Activated naive CD8-positive, alpha-beta T cell treated with anti-CD3 and anti-CD28 coated beads, Interleukin-2, amount 10 ng/mL, durations not matched to agents 7 days and 5 days (primary cell): Measurements from ENCODE around the gene RALGAPA1. TPM values are rescaled to one million over a fixed set of nuclear protein-coding genes. Genes with fewer than 3 reads are reported as not detected.
A peak's percentile ranks its signal among the peaks of the same experiment; 100 is the strongest.

ENCODE experiments used
- ATAC-seq: fragments of 150-1000 bp; cut with Tn5 transposase; one replicate; pipeline ENCODE4 v1.10.0; 2021; ENCODE audit warnings: low read depth, moderate library complexity
- POLR2A ChIA-PET: fragments of 350-600 bp; sonication (Branson Sonifier 250); formaldehyde crosslinking; loops from one replicate; lab custom pipeline; 2021; ENCODE audit warnings: antibody characterized with exemption; lab: Charles Lee
- DNase-seq: peaks from one replicate; pipeline ENCODE4 v3.0.0; 2021
- H3K27ac Mint-ChIP-seq: one replicate; pipeline ENCODE4 v1.8.0; 2022; ENCODE audit warnings: mild to moderate bottlenecking, mixed read lengths
- H3K27me3 Mint-ChIP-seq: one replicate; pipeline ENCODE4 v1.8.0; 2022; ENCODE audit warnings: mild to moderate bottlenecking, moderate library complexity, mixed read lengths
- H3K36me3 Mint-ChIP-seq: one replicate; pipeline ENCODE4 v1.8.0; 2021; ENCODE audit warnings: mild to moderate bottlenecking, mixed read lengths
- H3K4me1 Mint-ChIP-seq: one replicate; pipeline ENCODE4 v1.8.0; 2021; ENCODE audit warnings: mixed read lengths
- H3K4me3 Mint-ChIP-seq: one replicate; pipeline ENCODE4 v1.8.0; 2022; ENCODE audit warnings: mild to moderate bottlenecking, moderate library complexity, mixed read lengths
- H3K9me3 Mint-ChIP-seq: one replicate; pipeline ENCODE4 v1.8.0; 2021; ENCODE audit warnings: mixed read lengths
- total RNA-seq, 2 experiments: library from RNA; stranded (reverse); gene quantifications; one replicate each; pipeline ENCODE4 v1.2.3, GENCODE V29; 2021

RALGAPA1 gene
- total RNA-seq, 2 experiments from 2014 or later, result 49.7 to 50.1 TPM

DNA sequence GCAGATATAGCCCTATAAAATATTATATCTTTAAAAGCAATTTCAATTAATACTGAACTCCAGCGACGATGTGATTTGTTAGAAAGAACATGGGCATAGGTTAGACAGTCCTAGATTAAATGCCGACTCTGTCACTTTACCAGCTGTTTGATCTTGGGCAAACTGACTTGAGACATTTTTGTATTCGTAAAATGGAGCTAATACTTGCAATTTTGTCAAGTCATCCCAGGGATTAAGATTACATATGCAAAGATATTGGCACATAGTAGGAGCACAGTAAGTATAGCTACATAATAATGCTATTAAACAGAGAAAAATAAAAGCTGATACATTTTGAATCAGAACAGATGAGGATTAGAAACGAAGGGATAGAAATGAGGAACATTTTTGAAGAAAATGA lies 266.1 kb downstream of the RALGAPA1 start:
- no peaks in the 10 kb centered on the region for H3K36me3 Mint-ChIP-seq
- ATAC-seq (no peak), DNase-seq (no peak)
- H3K4me3 Mint-ChIP-seq, result no peak overlapping the region
- no peaks in the 10 kb centered on the region for H3K9me3 Mint-ChIP-seq
- POLR2A ChIA-PET, result no interaction called here
- peaks cover 3% of the 10 kb centered on the region for H3K4me1 Mint-ChIP-seq
- no peaks in the 10 kb centered on the region for H3K27me3 Mint-ChIP-seq
- no peak overlapping the region for H3K27ac Mint-ChIP-seq

DNA sequence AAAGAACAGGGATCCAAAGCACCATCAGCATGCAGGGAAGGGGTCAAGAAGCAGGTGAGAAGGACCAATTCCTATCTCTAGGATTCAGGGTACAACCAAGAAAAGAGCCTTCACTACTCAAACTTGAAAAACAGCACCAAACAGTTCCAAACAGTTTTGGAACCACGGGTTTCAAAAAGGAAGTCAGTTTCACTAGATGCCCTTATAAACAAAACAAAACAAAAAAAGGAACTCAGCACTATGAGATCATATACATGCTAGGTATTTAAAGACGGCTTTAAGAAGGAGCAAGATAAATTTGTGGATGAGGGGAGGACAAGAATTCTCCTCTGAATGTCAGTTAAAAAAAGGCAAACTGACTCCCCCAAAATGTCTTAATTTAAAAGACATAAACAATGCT lies 269.1 kb downstream of the RALGAPA1 start:
- Mint-ChIP-seq H3K4me3 (no peak overlapping the region), H3K27me3 (peaks cover 15% of the 10 kb centered on the region), H3K27ac (no peak overlapping the region), H3K36me3 (no peaks in the 10 kb centered on the region), H3K9me3 (no peaks in the 10 kb centered on the region), H3K4me1 (peaks cover 3% of the 10 kb centered on the region)
- no peak for DNase-seq
- POLR2A ChIA-PET, result no interaction called here
- ATAC-seq, result no peak

- ATAC-seq (no peak), DNase-seq (no peak)
- Mint-ChIP-seq H3K27ac (no peak overlapping the region), H3K9me3 (no peaks in the 10 kb centered on the region), H3K36me3 (no peaks in the 10 kb centered on the region), H3K4me1 (peaks cover 9% of the 10 kb centered on the region), H3K27me3 (peaks cover 42% of the 10 kb centered on the region), H3K4me3 (no peak overlapping the region)
- POLR2A ChIA-PET, result no interaction called here
These were observed 273.5 kb downstream of the RALGAPA1 start for GRCh38 chr14:35535483-35536112.

DNA sequence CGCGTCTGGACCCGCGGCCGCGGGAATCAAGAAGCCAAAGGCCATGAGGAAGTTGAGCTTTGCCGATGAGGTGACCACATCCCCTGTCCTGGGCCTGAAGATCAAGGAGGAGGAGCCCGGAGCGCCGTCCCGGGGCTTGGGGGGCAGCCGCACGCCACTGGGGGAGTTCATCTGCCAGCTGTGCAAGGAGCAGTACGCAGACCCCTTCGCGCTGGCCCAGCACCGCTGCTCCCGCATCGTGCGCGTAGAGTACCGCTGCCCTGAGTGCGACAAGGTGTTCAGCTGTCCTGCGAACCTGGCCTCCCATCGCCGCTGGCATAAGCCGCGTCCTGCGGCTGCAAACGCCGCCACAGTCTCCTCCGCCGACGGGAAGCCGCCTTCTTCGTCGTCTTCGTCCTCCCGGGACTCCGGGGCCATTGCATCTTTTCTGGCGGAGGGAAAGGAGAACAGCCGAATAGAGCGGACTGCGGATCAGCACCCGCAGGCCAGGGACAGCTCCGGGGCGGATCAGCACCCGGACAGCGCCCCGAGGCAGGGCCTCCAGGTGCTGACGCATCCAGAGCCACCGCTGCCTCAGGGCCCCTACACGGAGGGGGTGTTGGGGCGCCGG lies 274.1 kb downstream of the RALGAPA1 start:
- H3K9me3 Mint-ChIP-seq, result no peaks in the 10 kb centered on the region
- H3K36me3 Mint-ChIP-seq, result no peaks in the 10 kb centered on the region
- H3K4me1 Mint-ChIP-seq, result peaks cover 9% of the 10 kb centered on the region
- POLR2A ChIA-PET, result no interaction called here
- H3K27me3 Mint-ChIP-seq, result peaks cover 49% of the 10 kb centered on the region
- no peak overlapping the region for H3K27ac Mint-ChIP-seq
- DNase-seq (peak; percentile 87), ATAC-seq (peak; percentile 76)
- H3K4me3 Mint-ChIP-seq, result peak overlapping the region; percentile 71

- no peaks in the 10 kb centered on the region for H3K36me3 Mint-ChIP-seq
- no peaks in the 10 kb centered on the region for H3K9me3 Mint-ChIP-seq
- H3K4me3 Mint-ChIP-seq, result peak overlapping the region; percentile 75
- no peak overlapping the region for H3K27ac Mint-ChIP-seq
- H3K27me3 Mint-ChIP-seq, result peaks cover 53% of the 10 kb centered on the region
- peak; percentile 8 for ATAC-seq
- peaks cover 6% of the 10 kb centered on the region for H3K4me1 Mint-ChIP-seq
- POLR2A ChIA-PET, result no interaction called here
- peak; percentile 45 for DNase-seq
These were observed 274.8 kb downstream of the RALGAPA1 start for GRCh38 chr14:35534208-35534872.

DNA sequence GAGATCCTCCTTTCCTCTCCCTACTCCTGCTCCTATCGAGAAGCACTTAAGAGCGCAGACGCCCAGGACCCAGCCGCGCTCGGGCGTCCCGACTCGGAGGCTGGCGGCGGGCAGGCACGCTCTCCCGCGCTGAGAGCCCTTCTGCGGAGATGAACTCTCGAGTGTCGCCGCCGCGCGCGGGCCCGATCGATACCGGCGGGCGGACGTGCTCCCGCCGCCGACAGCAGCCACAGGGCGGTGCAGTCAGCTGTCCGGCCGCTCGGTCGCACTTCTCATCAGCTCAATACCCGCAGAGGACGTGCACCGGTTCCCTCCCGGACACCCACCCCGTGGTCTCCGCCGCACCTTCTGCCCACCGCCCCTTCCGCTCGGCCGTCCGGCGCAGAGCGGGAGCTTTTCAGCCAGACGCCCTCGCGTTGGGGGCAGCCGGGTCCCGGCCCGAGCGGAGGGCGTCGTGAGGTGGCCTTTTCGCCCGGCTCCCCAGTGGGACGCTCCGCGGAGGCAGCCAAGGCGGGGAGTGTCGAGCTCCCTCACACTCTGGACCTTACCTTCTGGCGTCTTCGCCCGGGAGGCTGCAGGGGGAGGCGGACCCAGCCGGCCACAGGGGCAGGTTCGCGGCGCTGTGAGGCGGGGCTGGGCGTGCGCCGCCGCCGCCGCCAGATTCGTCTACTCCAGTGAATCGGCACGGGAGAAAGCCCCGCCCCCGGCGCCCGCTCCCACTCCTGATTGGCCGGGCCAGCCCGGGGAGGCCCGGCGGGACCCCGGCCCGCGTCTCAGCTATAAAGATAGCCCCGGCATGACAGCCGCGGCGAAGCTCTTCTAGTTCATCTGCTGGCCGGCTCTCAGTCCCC lies 275.5 kb downstream of the RALGAPA1 start, which contains the start of gene INSM2:
Gene INSM2, plus strand, starts transcription at position 808 of the 851 bp plus-strand sequence. CDS start 89 bp downstream, outside the sequence.
- H3K4me1 Mint-ChIP-seq, result peaks cover 6% of the 10 kb centered on the region
- peak within 1 kb of the TSS; percentile 75 for H3K4me3 Mint-ChIP-seq
- no peaks in the 10 kb centered on the region for H3K36me3 Mint-ChIP-seq
- no peaks in the 10 kb centered on the region for H3K9me3 Mint-ChIP-seq
- POLR2A ChIA-PET, result no interaction called here
- peaks cover 59% of the 10 kb centered on the region for H3K27me3 Mint-ChIP-seq
- DNase-seq, result peak; percentile 67
- H3K27ac Mint-ChIP-seq, result no peak within 1 kb of the TSS
- ATAC-seq, result peak; percentile 53

- DNase-seq, result no peak
These were observed 276.2 kb downstream of the RALGAPA1 start for GRCh38 chr14:35532783-35533356.

DNA sequence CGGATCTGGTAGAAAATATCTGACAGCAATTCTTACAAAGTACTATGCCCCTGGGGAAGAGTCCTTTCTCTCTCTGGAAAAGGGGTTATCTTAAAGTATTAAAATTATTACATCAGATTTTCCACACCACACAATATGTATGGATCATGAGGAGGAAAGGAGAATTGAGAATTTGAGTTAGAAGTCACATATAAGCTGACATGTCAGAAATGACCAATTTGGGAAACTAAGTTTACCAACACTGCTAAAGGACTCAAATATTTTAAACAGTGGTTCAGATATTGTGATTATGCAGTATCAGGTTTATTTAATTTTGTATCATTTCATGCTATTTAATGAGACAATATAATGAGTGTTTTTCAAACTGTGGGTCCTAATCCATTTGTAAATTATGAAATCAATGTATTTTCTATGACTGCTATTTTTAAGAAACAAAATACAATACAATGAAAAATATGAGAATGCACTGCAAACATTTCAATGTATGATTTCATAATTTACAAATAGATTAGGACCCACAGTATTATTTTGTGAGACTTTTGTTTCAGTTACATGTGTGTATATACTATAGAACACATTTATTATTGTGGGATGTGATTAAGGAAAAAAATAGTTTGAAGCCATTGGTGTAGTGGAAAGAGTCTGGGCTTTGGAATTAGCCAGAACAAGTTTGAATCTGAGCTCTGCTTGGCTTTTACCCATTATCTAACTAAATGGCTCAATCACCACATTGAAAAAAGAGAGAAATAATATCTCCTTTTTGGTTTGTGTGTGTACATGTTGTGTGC lies 276.9 kb downstream of the RALGAPA1 start:
- Mint-ChIP-seq H3K27me3 (peaks cover 70% of the 10 kb centered on the region), H3K4me3 (no peak overlapping the region), H3K9me3 (no peaks in the 10 kb centered on the region), H3K36me3 (no peaks in the 10 kb centered on the region), H3K4me1 (peaks cover 6% of the 10 kb centered on the region), H3K27ac (no peak overlapping the region)
- ATAC-seq (no peak), DNase-seq (no peak)
- POLR2A ChIA-PET, result no interaction called here

More at GRCh38 chr14:35532783-35533356, 276.2 kb downstream of the RALGAPA1 start:
- no peak for ATAC-seq
- peaks cover 66% of the 10 kb centered on the region for H3K27me3 Mint-ChIP-seq
- POLR2A ChIA-PET, result no interaction called here
- peak overlapping the region; percentile 75 for H3K4me3 Mint-ChIP-seq
- H3K4me1 Mint-ChIP-seq, result peaks cover 6% of the 10 kb centered on the region
- H3K9me3 Mint-ChIP-seq, result no peaks in the 10 kb centered on the region
- no peaks in the 10 kb centered on the region for H3K36me3 Mint-ChIP-seq
- no peak overlapping the region for H3K27ac Mint-ChIP-seq

- Mint-ChIP-seq H3K27ac (no peak overlapping the region), H3K36me3 (no peaks in the 10 kb centered on the region), H3K4me3 (no peak overlapping the region), H3K4me1 (no peaks in the 10 kb centered on the region), H3K9me3 (no peaks in the 10 kb centered on the region), H3K27me3 (peaks cover 52% of the 10 kb centered on the region)
- ATAC-seq (no peak), DNase-seq (no peak)
- POLR2A ChIA-PET, result no interaction called here
These were observed 282.1 kb downstream of the RALGAPA1 start for GRCh38 chr14:35526962-35527361.

DNA sequence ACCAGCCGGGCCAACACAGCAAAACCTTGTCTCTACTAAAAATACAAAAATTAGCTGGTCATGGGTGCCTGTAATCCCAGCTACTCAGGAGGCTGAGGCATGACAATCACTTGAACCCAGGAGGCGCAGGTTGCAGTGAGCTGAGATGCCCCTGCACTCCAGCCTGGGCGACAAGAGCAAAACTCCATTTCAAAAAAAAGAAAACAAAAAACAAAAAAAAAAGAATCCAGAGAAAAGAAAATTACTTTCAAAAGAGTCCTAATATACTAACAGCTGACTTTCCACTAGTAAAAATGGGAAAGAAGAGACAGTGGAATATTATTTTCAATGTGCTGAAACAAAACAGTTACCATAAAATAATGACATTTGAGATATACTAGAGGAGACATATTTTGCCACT lies 283.4 kb downstream of the RALGAPA1 start:
- POLR2A ChIA-PET, result no interaction called here
- Mint-ChIP-seq H3K27me3 (peaks cover 43% of the 10 kb centered on the region), H3K4me1 (no peaks in the 10 kb centered on the region), H3K36me3 (no peaks in the 10 kb centered on the region), H3K27ac (no peak overlapping the region), H3K4me3 (no peak overlapping the region), H3K9me3 (no peaks in the 10 kb centered on the region)
- no peak for ATAC-seq
- no peak for DNase-seq

DNA sequence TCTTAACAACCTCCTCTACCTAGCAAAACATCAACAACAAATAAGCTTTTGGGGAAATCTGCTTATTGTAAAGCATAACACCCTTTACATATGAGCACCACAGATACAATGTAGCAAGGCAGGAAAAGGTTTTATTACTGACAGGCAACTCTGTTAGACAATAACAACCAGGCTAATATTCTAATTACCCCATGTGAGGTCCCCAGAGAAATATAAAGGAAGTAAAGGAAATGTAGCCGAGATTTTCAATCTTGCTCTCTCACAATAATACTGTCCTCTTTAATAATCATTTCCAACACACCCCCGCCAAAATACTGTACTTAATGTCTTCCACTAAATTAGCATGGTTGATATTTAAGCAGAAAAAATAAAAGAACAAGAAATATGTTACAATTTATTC lies 289.1 kb downstream of the RALGAPA1 start:
- Mint-ChIP-seq H3K9me3 (no peaks in the 10 kb centered on the region), H3K36me3 (no peaks in the 10 kb centered on the region), H3K4me3 (no peak overlapping the region), H3K4me1 (no peaks in the 10 kb centered on the region), H3K27ac (no peak overlapping the region), H3K27me3 (peaks cover 19% of the 10 kb centered on the region)
- POLR2A ChIA-PET, result no interaction called here
- DNase-seq (no peak), ATAC-seq (no peak)

DNA sequence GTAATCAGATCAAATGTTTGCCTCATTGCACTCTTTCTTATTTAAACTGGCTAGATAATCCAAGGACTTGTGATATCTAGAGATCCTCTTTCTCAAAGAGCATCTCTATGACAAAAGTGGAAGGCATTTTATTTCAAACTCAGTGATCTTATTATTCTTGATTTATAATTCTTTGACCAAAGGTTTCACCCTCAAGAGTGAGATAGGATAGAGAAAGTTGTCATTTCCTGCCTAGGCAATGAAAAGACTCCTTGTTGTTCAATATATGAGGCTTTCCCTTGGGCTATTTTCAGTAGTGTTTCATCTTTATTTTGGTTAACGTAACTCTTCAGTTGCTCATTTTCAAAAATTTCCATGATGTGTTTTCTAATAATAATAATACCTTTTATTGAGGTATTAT lies 293.2 kb downstream of the RALGAPA1 start:
- Mint-ChIP-seq H3K9me3 (no peaks in the 10 kb centered on the region), H3K4me1 (no peaks in the 10 kb centered on the region), H3K36me3 (no peaks in the 10 kb centered on the region), H3K27ac (no peak overlapping the region), H3K4me3 (no peak overlapping the region), H3K27me3 (peaks cover 14% of the 10 kb centered on the region)
- ATAC-seq (no peak), DNase-seq (no peak)
- POLR2A ChIA-PET, result no interaction called here
